Measurements from ENCODE around the gene MVB12B. TPM values are rescaled to one million over a fixed set of nuclear protein-coding genes. Genes with fewer than 3 reads are reported as not detected.

MVB12B gene
- total and polyA plus RNA-seq, 9 donors = 7.0 to 23.1 (median 17.8) TPM

DNA sequence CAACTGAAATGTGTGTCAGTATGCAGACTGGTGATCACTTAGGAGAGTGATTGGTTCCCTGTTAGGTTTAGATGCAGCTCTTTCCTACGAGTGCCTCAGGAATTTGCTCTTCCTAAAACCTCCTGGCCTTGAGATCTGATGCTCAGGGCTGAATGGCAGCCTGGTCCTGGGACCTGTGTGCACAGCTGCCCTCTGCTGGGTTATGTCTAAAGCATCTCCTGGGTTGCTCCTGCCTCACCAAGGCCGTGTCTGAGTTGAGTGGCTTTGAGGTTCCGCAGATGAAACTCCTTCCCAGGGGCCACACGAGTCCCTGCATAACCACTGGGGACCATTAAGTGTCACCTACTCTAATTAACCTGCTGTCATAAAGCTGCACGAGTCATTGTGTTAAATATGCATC, 59.5 kb downstream of the MVB12B start:
- WGBS, 3 donors = 67 to 77% (median 68%) methylated on average over 5 of the region's 5 CpGs
- no peak for TF ChIP-seq EP300 (IDR thresholded peaks at IDR 0.05)
- TF ChIP-seq POLR2A (IDR thresholded peaks at IDR 0.05) = no peak
- no peak for TF ChIP-seq CTCF (IDR thresholded peaks at IDR 0.05)
- DNase-seq = no peak
- Histone ChIP-seq H3K36me3 (no peaks in the 10 kb centered on the region), H3K4me1 (ENCODE audit: insufficient read depth) (no peaks in the 10 kb centered on the region), H3K4me3 (no peak overlapping the region), H3K9me3 (no peaks in the 10 kb centered on the region), H3K27me3 (no peaks in the 10 kb centered on the region), H3K27ac (no peak overlapping the region)
- intact Hi-C loops (cut with DNase I) = no loop called here

GRCh38 chr9:126386776-126387175, 60.1 kb downstream of the MVB12B start:
- H3K4me1 ChIP-seq (ENCODE audit: insufficient read depth) = no peaks in the 10 kb centered on the region
- 75 to 85% (median 82%) methylated on average over 6 of the region's 6 CpGs for WGBS, 3 donors

DNA sequence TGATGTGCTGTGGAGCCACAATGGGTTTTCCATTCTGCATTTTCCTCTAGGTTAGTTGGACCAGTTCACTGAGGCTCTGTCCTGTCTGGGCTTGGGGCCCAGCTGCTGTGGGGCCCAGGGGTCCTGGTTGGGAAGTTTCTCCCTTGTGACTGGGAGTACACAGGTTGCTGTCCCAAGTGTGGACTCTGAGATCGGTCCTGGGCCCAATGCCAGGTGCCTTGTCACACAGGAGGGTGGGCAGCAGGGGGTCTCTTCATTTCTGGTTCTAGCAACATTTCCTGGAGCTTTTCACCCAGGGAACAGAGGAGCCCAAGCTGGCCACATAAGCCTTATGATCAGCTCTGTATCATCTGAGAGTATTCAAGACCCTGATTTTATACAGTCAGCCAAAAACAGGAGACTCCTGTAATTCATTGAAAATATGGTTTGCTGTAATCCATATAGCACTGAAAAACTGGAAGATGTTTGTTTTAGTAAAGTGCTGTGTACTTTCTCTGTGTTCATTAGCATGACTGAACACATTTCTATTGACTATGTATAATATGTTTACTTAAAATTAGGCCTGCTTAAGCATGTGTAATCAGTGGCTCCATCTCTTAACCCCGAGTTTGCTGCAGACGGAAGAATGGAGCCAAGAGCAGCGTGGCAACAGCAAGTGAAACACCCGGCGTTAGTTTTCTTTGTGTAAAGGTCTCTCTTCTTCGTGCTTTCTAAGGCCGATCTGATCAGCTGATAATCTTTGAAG, 62.5 kb downstream of the MVB12B start:
- no peak overlapping the region for H3K4me3 ChIP-seq
- intact Hi-C loops (cut with DNase I) = no loop called here

More at GRCh38 chr9:126386776-126387175, 60.1 kb downstream of the MVB12B start:
- DNase-seq = no peak
- Histone ChIP-seq H3K27ac (no peak overlapping the region), H3K27me3 (no peaks in the 10 kb centered on the region), H3K36me3 (no peaks in the 10 kb centered on the region), H3K4me3 (no peak overlapping the region), H3K9me3 (no peaks in the 10 kb centered on the region)
- intact Hi-C loops (cut with DNase I) = no loop called here
- TF ChIP-seq CTCF (IDR thresholded peaks at IDR 0.05) = no peak
- no peak for TF ChIP-seq POLR2A (IDR thresholded peaks at IDR 0.05)
- TF ChIP-seq EP300 (IDR thresholded peaks at IDR 0.05) = no peak

GRCh38 chr9:126389992-126390391, 63.4 kb downstream of the MVB12B start:
- H3K27me3 ChIP-seq = no peaks in the 10 kb centered on the region
- 89 to 93% (median 92%) methylated on average over 2 of the region's 2 CpGs for WGBS, 3 donors
- intact Hi-C loops (cut with DNase I) = loop anchor here in 1 of 4 donors (10.0 kb wide), 1 partner anchor 75 kb away; no protein-coding TSS in a partner anchor
- H3K4me3 ChIP-seq = no peak overlapping the region
- TF ChIP-seq POLR2A (IDR thresholded peaks at IDR 0.05) = no peak
- TF ChIP-seq EP300 (IDR thresholded peaks at IDR 0.05) = no peak
- no peak for TF ChIP-seq CTCF (IDR thresholded peaks at IDR 0.05)
- no peaks in the 10 kb centered on the region for H3K4me1 ChIP-seq (ENCODE audit: insufficient read depth)
- no peak overlapping the region for H3K27ac ChIP-seq
- H3K36me3 ChIP-seq = no peaks in the 10 kb centered on the region
- no peaks in the 10 kb centered on the region for H3K9me3 ChIP-seq
- no peak for DNase-seq

More for the DNA sequence above, 62.5 kb downstream of the MVB12B start:
- H3K9me3 ChIP-seq = no peaks in the 10 kb centered on the region
- WGBS, 3 donors = 89 to 94% (median 92%) methylated on average over 8 of the region's 8 CpGs
- no peak overlapping the region for H3K27ac ChIP-seq
- H3K27me3 ChIP-seq = no peaks in the 10 kb centered on the region
- DNase-seq = no peak
- no peaks in the 10 kb centered on the region for H3K4me1 ChIP-seq (ENCODE audit: insufficient read depth)
- no peak for TF ChIP-seq POLR2A (IDR thresholded peaks at IDR 0.05)
- TF ChIP-seq EP300 (IDR thresholded peaks at IDR 0.05) = no peak
- TF ChIP-seq CTCF (IDR thresholded peaks at IDR 0.05) = no peak
- no peaks in the 10 kb centered on the region for H3K36me3 ChIP-seq
